HFF-Myc (cell line): Measurements from ENCODE around the gene RORB.

Experiments used
- DNase-seq: peaks from one replicate; pipeline ENCODE4 v3.0.0-alpha.2; 2011; ENCODE audit warnings: low read depth; ENCODE audit errors: extremely low read depth
- H3K4me3 ChIP-seq: replicated peaks from 2 replicates; pipeline ENCODE4 v1.5.1; 2011; ENCODE audit warnings: low read depth, mild to moderate bottlenecking, control low read depth, low read length
- TF ChIP-seq, protein P1 (sequence below): IDR thresholded peaks from 2 replicates; pipeline ENCODE4 v1.5.1; 2012; ENCODE audit warnings: mild to moderate bottlenecking, low read depth, low read length, control low read depth; ENCODE audit errors: missing control alignments

RORB gene

DNA sequence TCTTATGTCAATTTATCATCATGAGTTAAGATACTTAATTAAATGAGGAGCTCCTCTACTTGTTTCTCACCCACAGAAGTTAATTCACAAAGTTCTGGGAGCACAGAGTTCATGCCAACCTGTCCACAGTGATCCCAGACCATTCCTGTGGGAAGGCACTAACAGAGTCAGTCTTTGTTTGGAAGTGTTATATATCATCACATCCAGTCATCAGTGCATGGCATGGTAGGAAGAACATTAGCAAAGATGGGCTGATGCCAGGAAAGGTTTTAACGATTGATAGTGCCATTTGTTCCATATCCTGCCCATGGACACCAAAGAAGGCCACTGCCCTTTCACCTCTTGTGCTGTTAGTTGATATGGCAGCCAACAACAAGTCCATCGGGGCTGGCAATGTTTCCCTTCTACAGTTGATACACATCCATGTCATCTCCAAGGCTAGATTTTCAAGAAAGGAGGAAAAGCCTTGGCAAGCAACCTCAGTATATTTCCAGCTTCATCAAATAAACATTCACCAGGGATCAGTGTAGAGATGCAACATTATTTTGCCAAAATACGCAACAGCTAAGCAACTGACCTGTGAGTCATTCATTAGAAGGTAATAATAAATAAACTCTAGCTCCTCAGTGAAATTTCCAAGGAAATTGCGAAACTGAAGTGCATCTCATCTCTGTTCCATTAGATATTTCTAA is 169.6 kb downstream of the RORB start:
- DNase-seq, result no peak
- TF ChIP-seq, protein P1, sequence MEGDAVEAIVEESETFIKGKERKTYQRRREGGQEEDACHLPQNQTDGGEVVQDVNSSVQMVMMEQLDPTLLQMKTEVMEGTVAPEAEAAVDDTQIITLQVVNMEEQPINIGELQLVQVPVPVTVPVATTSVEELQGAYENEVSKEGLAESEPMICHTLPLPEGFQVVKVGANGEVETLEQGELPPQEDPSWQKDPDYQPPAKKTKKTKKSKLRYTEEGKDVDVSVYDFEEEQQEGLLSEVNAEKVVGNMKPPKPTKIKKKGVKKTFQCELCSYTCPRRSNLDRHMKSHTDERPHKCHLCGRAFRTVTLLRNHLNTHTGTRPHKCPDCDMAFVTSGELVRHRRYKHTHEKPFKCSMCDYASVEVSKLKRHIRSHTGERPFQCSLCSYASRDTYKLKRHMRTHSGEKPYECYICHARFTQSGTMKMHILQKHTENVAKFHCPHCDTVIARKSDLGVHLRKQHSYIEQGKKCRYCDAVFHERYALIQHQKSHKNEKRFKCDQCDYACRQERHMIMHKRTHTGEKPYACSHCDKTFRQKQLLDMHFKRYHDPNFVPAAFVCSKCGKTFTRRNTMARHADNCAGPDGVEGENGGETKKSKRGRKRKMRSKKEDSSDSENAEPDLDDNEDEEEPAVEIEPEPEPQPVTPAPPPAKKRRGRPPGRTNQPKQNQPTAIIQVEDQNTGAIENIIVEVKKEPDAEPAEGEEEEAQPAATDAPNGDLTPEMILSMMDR, result no peak

DNA sequence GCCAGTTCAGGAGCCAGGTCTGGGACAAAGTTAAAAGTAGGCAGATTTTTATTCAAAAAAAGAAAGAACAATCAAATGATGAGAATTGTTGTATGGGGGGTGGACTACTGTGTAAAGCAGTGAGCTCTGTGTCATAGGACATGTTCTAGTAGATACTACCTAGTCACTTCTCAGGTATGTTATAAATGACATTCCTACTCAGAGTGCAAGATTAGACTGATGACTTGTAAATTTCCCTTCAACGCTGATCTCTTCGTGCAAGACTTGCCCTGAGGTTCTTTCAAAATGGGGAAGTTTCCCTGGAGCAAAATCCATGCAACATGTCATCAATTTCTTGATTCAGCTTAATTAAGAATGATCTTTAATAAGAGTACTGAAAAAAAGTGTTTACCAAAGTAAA is 175.1 kb downstream of the RORB start:
- H3K4me3 ChIP-seq, result no peak overlapping the region
- DNase-seq, result no peak
- TF ChIP-seq, protein P1, result no peak

More for the DNA sequence above, 169.6 kb downstream of the RORB start:
- no peak overlapping the region for H3K4me3 ChIP-seq

DNA sequence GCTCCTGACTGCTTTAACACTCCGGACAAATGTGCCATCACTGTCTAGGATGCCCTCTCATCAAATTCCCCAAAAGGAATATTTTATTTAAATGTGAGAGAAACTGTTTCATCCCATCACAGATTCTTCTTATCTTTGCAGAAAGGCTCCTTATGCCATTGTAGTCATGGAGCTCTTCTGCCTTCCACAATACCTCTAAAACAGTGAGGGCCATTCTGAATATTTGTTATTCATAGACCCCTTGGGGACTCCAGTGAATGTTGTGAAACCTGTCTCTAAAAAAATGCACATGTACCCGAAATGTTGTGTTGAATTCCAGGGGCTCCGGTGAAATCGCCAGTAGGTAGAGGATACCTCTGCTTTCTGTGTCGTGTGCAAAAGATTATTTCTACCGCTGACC is 176.9 kb downstream of the RORB start:
- no peak for DNase-seq
- TF ChIP-seq, protein P1, result no peak
- H3K4me3 ChIP-seq, result no peak overlapping the region

DNA sequence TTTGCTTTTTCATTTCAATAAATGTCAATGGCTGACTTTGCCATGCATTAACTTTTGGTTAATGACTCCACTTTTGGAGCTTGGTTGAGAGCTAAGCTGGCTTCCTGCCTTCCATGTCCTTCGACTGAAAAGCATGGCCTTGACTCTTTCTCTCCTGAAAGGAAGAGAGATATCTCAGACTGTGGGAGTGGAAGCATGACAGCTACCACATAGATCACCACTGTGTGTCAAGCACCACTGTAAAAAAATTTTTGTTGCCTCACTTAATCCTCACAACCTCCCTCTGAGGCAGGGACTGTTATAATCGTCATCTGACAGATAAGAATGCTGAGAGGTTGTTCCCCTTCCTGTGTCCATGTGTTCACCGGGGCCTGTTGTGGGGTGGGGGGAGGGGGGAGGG is 184.8 kb downstream of the RORB start:
- H3K4me3 ChIP-seq, result no peak overlapping the region
- no peak for DNase-seq
- TF ChIP-seq, protein P1, result no peak

DNA sequence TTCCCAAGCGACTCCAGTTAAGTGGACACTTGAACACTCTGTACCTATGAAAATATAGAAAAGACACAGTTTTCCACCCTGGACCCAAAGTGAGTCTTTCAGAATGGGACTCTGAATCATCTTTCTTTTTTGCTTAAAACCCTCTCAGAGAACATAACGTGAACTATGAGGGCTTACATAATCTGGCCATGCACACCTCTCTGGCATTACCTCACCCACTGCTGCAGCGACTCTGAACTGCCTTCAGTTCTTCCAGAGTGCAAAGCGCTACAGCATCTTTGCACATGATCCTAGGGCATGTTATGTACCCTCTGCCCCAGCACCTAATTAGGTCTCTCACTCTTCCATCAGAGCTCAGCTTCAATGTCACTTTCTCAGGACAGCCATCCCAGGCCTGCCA is 186.2 kb downstream of the RORB start:
- no peak for DNase-seq
- no peak overlapping the region for H3K4me3 ChIP-seq
- TF ChIP-seq, protein P1, result no peak

DNA sequence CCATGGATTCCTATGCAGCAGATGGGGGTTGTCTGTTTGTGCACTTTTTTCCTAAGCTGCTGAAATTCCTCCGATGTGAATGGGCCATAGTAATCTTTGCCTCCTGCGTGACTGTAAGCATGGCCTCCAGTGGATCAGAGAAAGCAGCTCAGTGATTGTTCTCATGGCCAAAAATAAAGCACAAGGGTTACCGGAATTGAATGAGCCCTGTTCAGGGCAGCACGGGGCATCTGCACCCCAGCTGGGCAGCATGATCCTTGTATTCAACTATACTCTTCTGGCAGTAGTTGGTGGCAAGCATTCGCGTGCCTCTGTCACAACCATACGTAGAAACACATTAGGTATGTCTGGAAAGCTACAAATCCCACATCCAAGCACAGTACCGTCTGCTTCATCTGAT is 193.9 kb downstream of the RORB start:
- no peak for DNase-seq
- TF ChIP-seq, protein P1, result no peak
- no peak overlapping the region for H3K4me3 ChIP-seq

DNA sequence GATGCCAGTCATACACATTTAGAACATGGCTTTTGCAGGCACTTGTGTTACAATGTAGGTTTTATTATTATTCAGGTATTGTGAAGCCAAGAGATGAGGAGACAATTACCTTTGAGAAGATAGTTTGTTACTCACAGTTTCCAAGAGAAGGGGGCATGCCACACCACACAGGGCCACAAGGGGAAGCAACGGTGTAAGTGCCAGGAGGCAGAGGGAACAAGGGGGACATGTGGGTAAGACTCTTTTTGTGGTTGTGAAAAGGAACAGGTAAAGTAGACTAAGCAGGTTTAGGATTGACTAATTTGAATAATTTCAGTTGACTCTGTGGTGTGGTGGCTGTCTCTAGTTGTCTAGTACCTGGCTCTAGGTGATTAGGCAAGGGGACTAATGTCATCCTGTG is 199.4 kb downstream of the RORB start:
- TF ChIP-seq, protein P1, result peak; percentile 21
- no peak overlapping the region for H3K4me3 ChIP-seq
- no peak for DNase-seq
